ENCODE measurements around the gene EXTL2. TPM values are rescaled to one million over a fixed set of nuclear protein-coding genes. Genes with fewer than 3 reads are reported as not detected.
"Not testable (repeated sequence)": the region's sequence is repeated elsewhere in the genome, so short reads cannot be mapped to it uniquely, and the experiment has no call there.

EXTL2 gene
- polyA plus RNA-seq, 2 donors = 2.6 to 3.7 TPM

GRCh38 chr1:100889869-100890482 lies 4.7 kb downstream of the EXTL2 start:
- WGBS, 2 donors = 99 to 100% methylated on average over 2 of the region's 2 CpGs
- not testable (repeated sequence) for H3K27ac ChIP-seq (ENCODE audit: low read depth in 2 of 2, low read length in 1 of 2); H3K4me1 ChIP-seq (ENCODE audit: control insufficient read depth in 2 of 2, insufficient read depth in 2 of 2, low read length in 1 of 2); H3K9me3 ChIP-seq (ENCODE audit: control insufficient read depth in 2 of 2, insufficient read depth in 1 of 2, low read depth in 1 of 2, low read length in 1 of 2); H3K4me3 ChIP-seq (ENCODE audit: low read depth in 1 of 2, low read length in 2 of 2); H3K27me3 ChIP-seq (ENCODE audit: control insufficient read depth in 1 of 2, insufficient read depth in 2 of 2, low read length in 2 of 2); H3K36me3 ChIP-seq (ENCODE audit: control insufficient read depth in 2 of 2, insufficient read depth in 2 of 2, low read length in 1 of 2)

- not testable (repeated sequence) for H3K36me3 ChIP-seq (ENCODE audit: control insufficient read depth in 2 of 2, insufficient read depth in 2 of 2, low read length in 1 of 2); H3K9me3 ChIP-seq (ENCODE audit: control insufficient read depth in 2 of 2, insufficient read depth in 1 of 2, low read depth in 1 of 2, low read length in 1 of 2); H3K27ac ChIP-seq (ENCODE audit: low read depth in 2 of 2, low read length in 1 of 2); H3K4me1 ChIP-seq (ENCODE audit: control insufficient read depth in 2 of 2, insufficient read depth in 2 of 2, low read length in 1 of 2); H3K4me3 ChIP-seq (ENCODE audit: low read depth in 1 of 2, low read length in 2 of 2); H3K27me3 ChIP-seq (ENCODE audit: control insufficient read depth in 1 of 2, insufficient read depth in 2 of 2, low read length in 2 of 2)
- 94% methylated on average over 1 of the region's 1 CpG for WGBS, 2 donors
Observed at GRCh38 chr1:100889007-100889406, 5.6 kb downstream of the EXTL2 start.

- Histone ChIP-seq H3K27ac (ENCODE audit: low read depth in 2 of 2, low read length in 1 of 2) (no peak overlapping the region), H3K36me3 (ENCODE audit: control insufficient read depth in 2 of 2, insufficient read depth in 2 of 2, low read length in 1 of 2) (no peaks in the 10 kb centered on the region), H3K27me3 (ENCODE audit: control insufficient read depth in 1 of 2, insufficient read depth in 2 of 2, low read length in 2 of 2) (no peaks in the 10 kb centered on the region), H3K4me3 (ENCODE audit: low read depth in 1 of 2, low read length in 2 of 2) (no peak overlapping the region), H3K9me3 (ENCODE audit: control insufficient read depth in 2 of 2, insufficient read depth in 1 of 2, low read depth in 1 of 2, low read length in 1 of 2) (no peaks in the 10 kb centered on the region), H3K4me1 (ENCODE audit: control insufficient read depth in 2 of 2, insufficient read depth in 2 of 2, low read length in 1 of 2) (no peaks in the 10 kb centered on the region)
- 43 to 45% methylated on average over 4 of the region's 4 CpGs for WGBS, 2 donors
Observed at GRCh38 chr1:100883963-100884362, 10.7 kb downstream of the EXTL2 start.

- H3K36me3 ChIP-seq (ENCODE audit: control insufficient read depth in 2 of 2, insufficient read depth in 2 of 2, low read length in 1 of 2) = no peaks in the 10 kb centered on the region
- WGBS, 2 donors = 51 to 59% methylated on average over 2 of the region's 2 CpGs
- H3K9me3 ChIP-seq (ENCODE audit: control insufficient read depth in 2 of 2, insufficient read depth in 1 of 2, low read depth in 1 of 2, low read length in 1 of 2) = no peaks in the 10 kb centered on the region
- no peak overlapping the region for H3K4me3 ChIP-seq (ENCODE audit: low read depth in 1 of 2, low read length in 2 of 2)
- H3K4me1 ChIP-seq (ENCODE audit: control insufficient read depth in 2 of 2, insufficient read depth in 2 of 2, low read length in 1 of 2) = no peaks in the 10 kb centered on the region
- no peaks in the 10 kb centered on the region for H3K27me3 ChIP-seq (ENCODE audit: control insufficient read depth in 1 of 2, insufficient read depth in 2 of 2, low read length in 2 of 2)
- H3K27ac ChIP-seq (ENCODE audit: low read depth in 2 of 2, low read length in 1 of 2) = no peak overlapping the region
Observed at GRCh38 chr1:100882698-100883097, 11.9 kb downstream of the EXTL2 start.

- WGBS, 2 donors = 88 to 91% methylated on average over 3 of the region's 3 CpGs
- H3K4me3 ChIP-seq (ENCODE audit: low read depth in 1 of 2, low read length in 2 of 2) = no peak overlapping the region
Observed at GRCh38 chr1:100881687-100882086, 13.0 kb downstream of the EXTL2 start.

GRCh38 chr1:100879422-100879821 lies 15.2 kb downstream of the EXTL2 start:
- H3K36me3 ChIP-seq (ENCODE audit: control insufficient read depth in 2 of 2, insufficient read depth in 2 of 2, low read length in 1 of 2) = no peaks in the 10 kb centered on the region
- no peaks in the 10 kb centered on the region for H3K9me3 ChIP-seq (ENCODE audit: control insufficient read depth in 2 of 2, insufficient read depth in 1 of 2, low read depth in 1 of 2, low read length in 1 of 2)
- H3K27me3 ChIP-seq (ENCODE audit: control insufficient read depth in 1 of 2, insufficient read depth in 2 of 2, low read length in 2 of 2) = no peaks in the 10 kb centered on the region
- H3K27ac ChIP-seq (ENCODE audit: low read depth in 2 of 2, low read length in 1 of 2) = no peak overlapping the region
- no peak overlapping the region for H3K4me3 ChIP-seq (ENCODE audit: low read depth in 1 of 2, low read length in 2 of 2)
- no peaks in the 10 kb centered on the region for H3K4me1 ChIP-seq (ENCODE audit: control insufficient read depth in 2 of 2, insufficient read depth in 2 of 2, low read length in 1 of 2)

More at GRCh38 chr1:100881687-100882086, 13.0 kb downstream of the EXTL2 start:
- H3K4me1 ChIP-seq (ENCODE audit: control insufficient read depth in 2 of 2, insufficient read depth in 2 of 2, low read length in 1 of 2) = no peaks in the 10 kb centered on the region
- H3K9me3 ChIP-seq (ENCODE audit: control insufficient read depth in 2 of 2, insufficient read depth in 1 of 2, low read depth in 1 of 2, low read length in 1 of 2) = no peaks in the 10 kb centered on the region
- no peaks in the 10 kb centered on the region for H3K27me3 ChIP-seq (ENCODE audit: control insufficient read depth in 1 of 2, insufficient read depth in 2 of 2, low read length in 2 of 2)
- H3K27ac ChIP-seq (ENCODE audit: low read depth in 2 of 2, low read length in 1 of 2) = no peak overlapping the region
- H3K36me3 ChIP-seq (ENCODE audit: control insufficient read depth in 2 of 2, insufficient read depth in 2 of 2, low read length in 1 of 2) = no peaks in the 10 kb centered on the region

- Histone ChIP-seq H3K4me1 (ENCODE audit: control insufficient read depth in 2 of 2, insufficient read depth in 2 of 2, low read length in 1 of 2) (no peaks in the 10 kb centered on the region), H3K27me3 (ENCODE audit: control insufficient read depth in 1 of 2, insufficient read depth in 2 of 2, low read length in 2 of 2) (no peaks in the 10 kb centered on the region)
Observed at GRCh38 chr1:100876291-100876690, 18.4 kb downstream of the EXTL2 start.

GRCh38 chr1:100875228-100875627 lies 19.4 kb downstream of the EXTL2 start:
- Histone ChIP-seq H3K27ac (ENCODE audit: low read depth in 2 of 2, low read length in 1 of 2) (no peak overlapping the region), H3K4me1 (ENCODE audit: control insufficient read depth in 2 of 2, insufficient read depth in 2 of 2, low read length in 1 of 2) (no peaks in the 10 kb centered on the region), H3K4me3 (ENCODE audit: low read depth in 1 of 2, low read length in 2 of 2) (no peak overlapping the region), H3K36me3 (ENCODE audit: control insufficient read depth in 2 of 2, insufficient read depth in 2 of 2, low read length in 1 of 2) (no peaks in the 10 kb centered on the region), H3K9me3 (ENCODE audit: control insufficient read depth in 2 of 2, insufficient read depth in 1 of 2, low read depth in 1 of 2, low read length in 1 of 2) (no peaks in the 10 kb centered on the region), H3K27me3 (ENCODE audit: control insufficient read depth in 1 of 2, insufficient read depth in 2 of 2, low read length in 2 of 2) (no peaks in the 10 kb centered on the region)
- 81 to 82% methylated on average over 3 of the region's 3 CpGs for WGBS, 2 donors

More at GRCh38 chr1:100876291-100876690, 18.4 kb downstream of the EXTL2 start:
- no peaks in the 10 kb centered on the region for H3K9me3 ChIP-seq (ENCODE audit: control insufficient read depth in 2 of 2, insufficient read depth in 1 of 2, low read depth in 1 of 2, low read length in 1 of 2)
- no peak overlapping the region for H3K4me3 ChIP-seq (ENCODE audit: low read depth in 1 of 2, low read length in 2 of 2)
- no peak overlapping the region for H3K27ac ChIP-seq (ENCODE audit: low read depth in 2 of 2, low read length in 1 of 2)
- H3K36me3 ChIP-seq (ENCODE audit: control insufficient read depth in 2 of 2, insufficient read depth in 2 of 2, low read length in 1 of 2) = no peaks in the 10 kb centered on the region

- H3K4me3 ChIP-seq (ENCODE audit: low read depth in 1 of 2, low read length in 2 of 2) = no peak overlapping the region
- no peaks in the 10 kb centered on the region for H3K27me3 ChIP-seq (ENCODE audit: control insufficient read depth in 1 of 2, insufficient read depth in 2 of 2, low read length in 2 of 2)
- no peaks in the 10 kb centered on the region for H3K36me3 ChIP-seq (ENCODE audit: control insufficient read depth in 2 of 2, insufficient read depth in 2 of 2, low read length in 1 of 2)
- H3K9me3 ChIP-seq (ENCODE audit: control insufficient read depth in 2 of 2, insufficient read depth in 1 of 2, low read depth in 1 of 2, low read length in 1 of 2) = no peaks in the 10 kb centered on the region
- WGBS, 2 donors = 72 to 79% methylated on average over 2 of the region's 2 CpGs
- H3K4me1 ChIP-seq (ENCODE audit: control insufficient read depth in 2 of 2, insufficient read depth in 2 of 2, low read length in 1 of 2) = no peaks in the 10 kb centered on the region
- no peak overlapping the region for H3K27ac ChIP-seq (ENCODE audit: low read depth in 2 of 2, low read length in 1 of 2)
Observed at GRCh38 chr1:100874433-100874832, 20.2 kb downstream of the EXTL2 start.

- Histone ChIP-seq H3K4me3 (ENCODE audit: low read depth in 1 of 2, low read length in 2 of 2) (no peak overlapping the region), H3K4me1 (ENCODE audit: control insufficient read depth in 2 of 2, insufficient read depth in 2 of 2, low read length in 1 of 2) (no peaks in the 10 kb centered on the region), H3K27me3 (ENCODE audit: control insufficient read depth in 1 of 2, insufficient read depth in 2 of 2, low read length in 2 of 2) (no peaks in the 10 kb centered on the region), H3K9me3 (ENCODE audit: control insufficient read depth in 2 of 2, insufficient read depth in 1 of 2, low read depth in 1 of 2, low read length in 1 of 2) (no peaks in the 10 kb centered on the region), H3K36me3 (ENCODE audit: control insufficient read depth in 2 of 2, insufficient read depth in 2 of 2, low read length in 1 of 2) (no peaks in the 10 kb centered on the region), H3K27ac (ENCODE audit: low read depth in 2 of 2, low read length in 1 of 2) (no peak overlapping the region)
- 86 to 87% methylated on average over 2 of the region's 2 CpGs for WGBS, 2 donors
Observed at GRCh38 chr1:100869996-100870395, 24.6 kb downstream of the EXTL2 start.
